A549 (cell line): ENCODE data around the gene LAMA3.

Source experiments
- CEBPB ChIP-seq, 2 experiments: fragments of >200 bp in 1 of 2; sonication (Bioruptor Twin) in 1 of 2; formaldehyde crosslinking in 1 of 2; IDR thresholded peaks; 2 replicates each; pipeline ENCODE4 v1.6.1; 2012 to 2016
- EP300 ChIP-seq, 2 experiments: fragments of >200 bp; sonication (Bioruptor Twin); formaldehyde crosslinking; IDR thresholded peaks; 2 replicates in 1 of 2; 3 replicates in 1 of 2; pipeline ENCODE4 v1.6.1; 2016 to 2017
- POLR2A ChIP-seq: IDR thresholded peaks from 2 replicates; pipeline ENCODE4 v1.6.1; 2012; ENCODE audit warnings: mild to moderate bottlenecking, low read length
- RAD21 ChIP-seq, 2 experiments: fragments of >200 bp in 1 of 2; sonication (Bioruptor Twin) in 1 of 2; formaldehyde crosslinking in 1 of 2; IDR thresholded peaks in 1 of 2; conservative IDR thresholded peaks in 1 of 2; 2 replicates in 1 of 2; 3 replicates in 1 of 2; pipeline ENCODE4 v1.6.1; 2012 to 2018; ENCODE audit warnings: inconsistent platforms in 1 of 2
- RCOR1 ChIP-seq: fragments of 150-350 bp; IDR thresholded peaks from 2 replicates; pipeline ENCODE4 v1.6.1; 2014; ENCODE audit warnings: antibody characterized with exemption, low read length, low read depth
- REST ChIP-seq: fragments of 200-600 bp; sonication (generic); IDR thresholded peaks from 2 replicates; pipeline ENCODE4 v1.6.1; 2016; ENCODE audit warnings: antibody characterized with exemption, mild to moderate bottlenecking, moderate library complexity
- SREBF2 ChIP-seq: fragments of 450-650 bp; IDR thresholded peaks from 2 replicates; pipeline ENCODE4 v1.6.1; 2014; ENCODE audit warnings: mild to moderate bottlenecking, moderate library complexity
- ZFP36 ChIP-seq: fragments of 450-650 bp; IDR thresholded peaks from 2 replicates; pipeline ENCODE4 v1.6.1; 2014; ENCODE audit warnings: borderline replicate concordance; ENCODE audit not compliant: partially characterized antibody
- TF ChIP-seq, protein P1 (sequence below): fragments of >200 bp; sonication (Bioruptor Twin); formaldehyde crosslinking; IDR thresholded peaks from 3 replicates; pipeline ENCODE4 v1.5.1; 2016
- TF ChIP-seq, protein P2 (sequence below): fragments of 450-650 bp; IDR thresholded peaks from 2 replicates; pipeline ENCODE4 v1.6.1; 2014; ENCODE audit warnings: antibody characterized with exemption
- TF ChIP-seq, protein P3 (sequence below): fragments of >200 bp; sonication (Bioruptor Twin); formaldehyde crosslinking; IDR thresholded peaks from 3 replicates; pipeline ENCODE4 v1.6.1; 2016

DNA sequence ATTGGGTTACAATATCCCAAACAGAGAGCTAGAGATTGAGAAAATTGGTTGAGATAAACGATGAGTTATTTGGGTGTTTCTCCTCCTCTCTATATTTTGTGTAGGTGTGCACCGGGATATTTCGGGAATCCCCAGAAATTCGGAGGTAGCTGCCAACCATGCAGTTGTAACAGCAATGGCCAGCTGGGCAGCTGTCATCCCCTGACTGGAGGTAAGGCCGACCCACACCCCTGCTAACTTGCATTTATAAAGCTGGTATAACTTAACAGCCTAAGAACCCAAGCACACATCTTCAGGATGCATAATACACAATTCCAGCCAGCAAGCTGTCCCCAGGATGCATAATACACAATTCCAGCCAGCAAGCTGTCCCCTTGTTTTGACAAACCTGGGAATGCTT is 200.7 kb downstream of the LAMA3 start:
- no peak for TF ChIP-seq POLR2A
- TF ChIP-seq, protein P1, sequence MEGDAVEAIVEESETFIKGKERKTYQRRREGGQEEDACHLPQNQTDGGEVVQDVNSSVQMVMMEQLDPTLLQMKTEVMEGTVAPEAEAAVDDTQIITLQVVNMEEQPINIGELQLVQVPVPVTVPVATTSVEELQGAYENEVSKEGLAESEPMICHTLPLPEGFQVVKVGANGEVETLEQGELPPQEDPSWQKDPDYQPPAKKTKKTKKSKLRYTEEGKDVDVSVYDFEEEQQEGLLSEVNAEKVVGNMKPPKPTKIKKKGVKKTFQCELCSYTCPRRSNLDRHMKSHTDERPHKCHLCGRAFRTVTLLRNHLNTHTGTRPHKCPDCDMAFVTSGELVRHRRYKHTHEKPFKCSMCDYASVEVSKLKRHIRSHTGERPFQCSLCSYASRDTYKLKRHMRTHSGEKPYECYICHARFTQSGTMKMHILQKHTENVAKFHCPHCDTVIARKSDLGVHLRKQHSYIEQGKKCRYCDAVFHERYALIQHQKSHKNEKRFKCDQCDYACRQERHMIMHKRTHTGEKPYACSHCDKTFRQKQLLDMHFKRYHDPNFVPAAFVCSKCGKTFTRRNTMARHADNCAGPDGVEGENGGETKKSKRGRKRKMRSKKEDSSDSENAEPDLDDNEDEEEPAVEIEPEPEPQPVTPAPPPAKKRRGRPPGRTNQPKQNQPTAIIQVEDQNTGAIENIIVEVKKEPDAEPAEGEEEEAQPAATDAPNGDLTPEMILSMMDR = no peak
- TF ChIP-seq REST = no peak
- TF ChIP-seq, protein P2, sequence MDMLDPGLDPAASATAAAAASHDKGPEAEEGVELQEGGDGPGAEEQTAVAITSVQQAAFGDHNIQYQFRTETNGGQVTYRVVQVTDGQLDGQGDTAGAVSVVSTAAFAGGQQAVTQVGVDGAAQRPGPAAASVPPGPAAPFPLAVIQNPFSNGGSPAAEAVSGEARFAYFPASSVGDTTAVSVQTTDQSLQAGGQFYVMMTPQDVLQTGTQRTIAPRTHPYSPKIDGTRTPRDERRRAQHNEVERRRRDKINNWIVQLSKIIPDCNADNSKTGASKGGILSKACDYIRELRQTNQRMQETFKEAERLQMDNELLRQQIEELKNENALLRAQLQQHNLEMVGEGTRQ = no peak
- TF ChIP-seq RCOR1 = no peak
- TF ChIP-seq ZFP36 = no peak
- no peak for TF ChIP-seq CEBPB (IDR thresholded peaks at IDR 0.05)
- TF ChIP-seq EP300 (IDR thresholded peaks at IDR 0.05) = no peak
- no peak for TF ChIP-seq SREBF2
- TF ChIP-seq, protein P3, sequence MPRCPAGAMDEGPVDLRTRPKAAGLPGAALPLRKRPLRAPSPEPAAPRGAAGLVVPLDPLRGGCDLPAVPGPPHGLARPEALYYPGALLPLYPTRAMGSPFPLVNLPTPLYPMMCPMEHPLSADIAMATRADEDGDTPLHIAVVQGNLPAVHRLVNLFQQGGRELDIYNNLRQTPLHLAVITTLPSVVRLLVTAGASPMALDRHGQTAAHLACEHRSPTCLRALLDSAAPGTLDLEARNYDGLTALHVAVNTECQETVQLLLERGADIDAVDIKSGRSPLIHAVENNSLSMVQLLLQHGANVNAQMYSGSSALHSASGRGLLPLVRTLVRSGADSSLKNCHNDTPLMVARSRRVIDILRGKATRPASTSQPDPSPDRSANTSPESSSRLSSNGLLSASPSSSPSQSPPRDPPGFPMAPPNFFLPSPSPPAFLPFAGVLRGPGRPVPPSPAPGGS = no peak
- no peak for TF ChIP-seq RAD21 (conservative IDR thresholded peaks at IDR 0.05 in 1 of 2, IDR thresholded peaks at IDR 0.05 in 1 of 2)
